GM21717 (cell line): ENCODE measurements around the gene KREMEN1.

Experiments used
- ATAC-seq: cut with Tn5 transposase; IDR thresholded peaks from one replicate; pipeline ENCODE4 v1.9.1; 2021; ENCODE audit warnings: mild to moderate bottlenecking, moderate library complexity; ENCODE audit not compliant: unreplicated experiment

Gene KREMEN1

DNA sequence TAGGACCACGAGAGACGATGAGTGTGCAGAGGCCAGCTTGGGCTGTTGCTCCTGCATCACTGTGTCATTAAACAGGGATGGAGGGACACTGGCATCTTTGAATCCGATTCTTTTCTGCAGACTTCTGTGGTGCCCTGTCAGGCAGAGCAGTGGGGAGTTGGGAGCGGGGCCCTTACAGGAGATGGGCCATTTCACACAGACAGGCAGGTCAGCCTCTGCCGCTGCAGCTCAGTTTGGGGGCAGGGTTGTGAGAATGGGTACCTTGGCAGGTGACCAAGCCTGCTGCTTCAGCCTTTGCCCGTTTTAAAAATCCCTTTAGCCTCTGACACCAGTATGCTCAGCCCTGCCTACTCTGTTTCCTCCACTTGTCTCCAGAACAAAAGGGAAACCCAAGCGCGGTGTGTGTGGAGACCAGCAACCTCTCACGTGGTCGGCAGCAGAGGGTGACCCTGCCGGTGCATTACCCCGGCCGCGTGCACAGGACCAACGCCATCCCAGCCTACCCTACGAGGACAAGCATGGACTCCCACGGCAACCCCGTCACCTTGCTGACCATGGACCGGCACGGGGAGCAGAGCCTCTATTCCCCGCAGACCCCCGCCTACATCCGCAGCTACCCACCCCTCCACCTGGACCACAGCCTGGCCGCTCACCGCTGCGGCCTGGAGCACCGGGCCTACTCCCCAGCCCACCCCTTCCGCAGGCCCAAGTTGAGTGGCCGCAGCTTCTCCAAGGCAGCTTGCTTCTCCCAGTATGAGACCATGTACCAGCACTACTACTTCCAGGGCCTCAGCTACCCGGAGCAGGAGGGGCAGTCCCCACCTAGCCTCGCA, 23.8 kb upstream of the KREMEN1 start:
- no peak for ATAC-seq

DNA sequence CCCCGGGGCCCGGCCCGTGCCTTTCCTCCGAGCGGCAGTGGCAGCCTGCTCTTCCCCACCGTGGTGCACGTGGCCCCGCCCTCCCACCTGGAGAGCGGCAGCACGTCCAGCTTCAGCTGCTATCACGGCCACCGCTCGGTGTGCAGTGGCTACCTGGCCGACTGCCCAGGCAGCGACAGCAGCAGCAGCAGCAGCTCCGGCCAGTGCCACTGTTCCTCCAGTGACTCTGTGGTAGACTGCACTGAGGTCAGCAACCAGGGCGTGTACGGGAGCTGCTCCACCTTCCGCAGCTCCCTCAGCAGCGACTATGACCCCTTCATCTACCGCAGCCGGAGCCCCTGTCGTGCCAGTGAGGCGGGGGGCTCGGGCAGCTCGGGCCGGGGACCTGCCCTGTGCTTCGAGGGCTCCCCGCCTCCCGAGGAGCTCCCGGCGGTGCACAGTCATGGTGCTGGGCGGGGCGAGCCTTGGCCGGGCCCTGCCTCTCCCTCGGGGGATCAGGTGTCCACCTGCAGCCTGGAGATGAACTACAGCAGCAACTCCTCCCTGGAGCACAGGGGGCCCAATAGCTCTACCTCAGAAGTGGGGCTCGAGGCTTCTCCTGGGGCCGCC, 23.1 kb upstream of the KREMEN1 start:
- ATAC-seq = no peak

DNA sequence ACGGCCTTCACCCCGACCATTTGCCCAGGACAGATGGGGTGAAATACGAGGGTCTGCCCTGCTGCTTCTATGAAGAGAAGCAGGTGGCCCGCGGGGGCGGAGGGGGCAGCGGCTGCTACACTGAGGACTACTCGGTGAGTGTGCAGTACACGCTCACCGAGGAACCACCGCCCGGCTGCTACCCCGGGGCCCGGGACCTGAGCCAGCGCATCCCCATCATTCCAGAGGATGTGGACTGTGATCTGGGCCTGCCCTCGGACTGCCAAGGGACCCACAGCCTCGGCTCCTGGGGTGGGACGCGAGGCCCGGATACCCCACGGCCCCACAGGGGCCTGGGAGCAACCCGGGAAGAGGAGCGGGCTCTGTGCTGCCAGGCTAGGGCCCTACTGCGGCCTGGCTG, 22.4 kb upstream of the KREMEN1 start:
- no peak for ATAC-seq

DNA sequence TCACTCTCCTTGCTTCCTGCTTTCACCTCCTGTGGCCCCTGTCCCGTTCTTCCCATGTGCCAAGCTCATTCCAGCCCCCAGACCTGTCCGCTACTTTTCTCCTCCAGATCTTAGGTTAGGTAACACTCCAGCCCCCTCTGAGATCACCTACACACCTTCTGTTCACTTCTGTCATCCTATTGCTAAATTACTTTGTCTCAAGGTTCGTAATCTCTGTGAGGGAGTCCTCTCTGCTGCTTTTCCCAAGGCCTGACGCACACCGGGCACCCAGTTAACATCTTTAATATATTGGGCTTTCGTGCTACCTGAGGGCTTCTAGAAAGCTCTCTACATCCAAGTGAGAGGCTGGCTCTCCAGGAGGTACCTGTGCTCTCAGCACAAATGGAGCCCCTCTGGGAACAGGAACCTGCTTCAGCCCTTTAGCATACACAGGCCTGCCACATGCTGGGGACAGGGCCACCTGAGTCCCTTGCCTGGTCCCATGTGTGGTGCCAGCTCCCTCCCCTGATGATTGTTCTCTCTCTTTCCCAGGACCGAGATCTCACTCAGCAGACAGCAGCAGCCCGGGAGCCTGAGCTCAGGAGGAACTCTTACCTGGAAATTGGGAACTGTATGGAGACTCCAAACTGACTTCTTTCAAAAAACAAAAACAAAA, 19.7 kb upstream of the KREMEN1 start:
- no peak for ATAC-seq

DNA sequence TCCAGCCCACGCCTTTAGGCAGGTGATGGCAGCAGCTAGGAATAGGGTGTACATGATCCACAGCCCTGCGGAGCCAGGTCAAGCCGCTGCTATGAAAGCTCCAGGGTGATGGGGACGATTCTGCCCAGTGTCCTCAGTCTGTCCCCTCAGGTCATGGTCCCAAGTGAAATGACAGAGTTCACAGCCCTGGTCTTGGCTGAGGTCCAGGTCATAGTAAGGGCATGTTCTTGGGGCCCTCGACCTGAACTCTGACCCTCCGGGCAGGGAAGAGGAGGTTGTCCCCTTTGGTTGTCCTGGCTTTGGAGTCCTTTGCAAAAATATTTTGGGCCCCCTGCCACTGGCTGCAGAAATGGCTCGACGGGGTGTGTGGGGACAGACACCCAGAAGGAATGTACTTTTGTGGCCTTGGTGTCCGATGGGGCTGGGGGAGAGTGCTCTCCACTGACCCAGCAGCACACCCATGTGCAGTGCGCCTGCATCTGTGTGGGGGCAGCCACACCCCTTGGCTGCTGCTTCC, 18.5 kb upstream of the KREMEN1 start:
- ATAC-seq = no peak

DNA sequence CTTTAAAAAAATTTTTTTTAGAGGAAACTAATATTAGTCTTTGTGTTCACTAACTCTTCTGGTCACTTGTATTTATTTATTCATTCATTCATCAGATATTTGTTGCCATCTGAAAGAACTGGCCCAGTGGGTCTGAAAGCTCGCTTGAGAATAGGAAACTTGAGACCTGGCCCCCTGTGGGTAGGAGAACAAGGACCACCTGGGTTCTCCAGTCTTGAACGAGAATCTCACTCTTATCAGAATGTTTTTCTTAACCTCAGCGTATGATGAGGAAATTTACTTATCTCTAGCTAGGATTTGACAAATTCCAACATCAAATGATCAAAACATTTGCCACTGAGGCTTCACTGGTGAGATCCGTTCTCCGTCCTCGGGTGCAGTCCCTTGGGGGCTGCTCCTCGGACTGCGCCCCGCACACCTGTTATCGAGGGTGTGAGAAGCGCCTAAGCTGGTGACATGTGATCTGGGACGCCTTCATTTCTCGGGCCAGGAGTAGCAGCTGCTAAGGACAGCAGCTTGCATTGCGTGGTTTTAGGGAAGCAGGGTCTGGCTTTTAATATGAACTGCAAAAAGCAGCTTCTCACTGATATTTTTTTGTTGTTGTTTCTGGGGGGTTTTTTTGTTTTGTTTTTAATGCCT, 17.5 kb upstream of the KREMEN1 start:
- no peak for ATAC-seq

DNA sequence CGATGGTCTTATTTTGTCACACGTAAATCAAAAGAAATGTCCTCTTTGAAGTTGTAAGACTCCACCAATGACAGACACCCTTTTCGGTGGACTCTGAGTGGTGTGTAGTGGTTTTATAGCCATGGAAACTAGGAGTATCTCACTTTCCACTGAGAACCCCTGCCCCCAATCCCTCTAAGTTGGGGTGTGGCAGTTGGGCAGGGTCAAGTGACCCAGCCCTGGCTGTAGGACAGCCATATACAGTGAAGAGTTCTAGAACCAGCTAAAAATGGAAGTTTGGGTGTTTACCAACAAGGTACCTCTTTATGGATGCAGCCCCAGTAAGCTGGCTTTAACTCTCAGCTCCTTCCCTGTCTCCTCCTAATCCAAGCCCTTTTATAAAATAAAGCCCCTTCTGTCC, 16.4 kb upstream of the KREMEN1 start:
- no peak for ATAC-seq

DNA sequence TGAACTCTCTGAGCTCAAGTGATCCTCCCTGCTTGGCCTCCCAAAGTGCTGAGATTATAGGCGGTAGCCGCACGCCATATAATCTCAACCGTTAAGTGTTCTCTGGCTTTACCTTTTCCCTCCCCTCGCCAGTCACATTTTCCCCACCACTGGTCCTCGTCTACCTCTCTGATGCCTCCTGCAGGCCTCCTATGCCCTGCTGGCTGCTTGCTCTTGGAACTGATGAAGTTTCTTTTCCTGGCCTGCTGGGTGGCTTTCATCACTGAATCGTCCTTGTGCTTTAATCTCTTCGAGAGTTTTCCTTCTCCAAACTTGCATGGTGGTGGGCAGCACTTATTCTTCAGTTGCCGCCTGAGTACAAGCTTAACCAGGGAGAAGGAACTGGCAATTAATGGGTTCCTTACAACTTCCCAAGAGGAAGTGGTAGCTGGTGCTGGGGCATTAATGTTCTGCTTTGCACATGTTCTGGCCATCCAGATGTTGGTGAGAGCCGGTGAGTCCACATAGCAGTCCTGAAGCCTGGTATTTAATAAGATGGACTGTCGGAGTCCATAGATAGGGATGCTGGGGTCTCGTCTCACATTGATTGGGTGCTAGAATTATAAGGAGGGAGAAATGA, 12.5 kb upstream of the KREMEN1 start:
- ATAC-seq = no peak

DNA sequence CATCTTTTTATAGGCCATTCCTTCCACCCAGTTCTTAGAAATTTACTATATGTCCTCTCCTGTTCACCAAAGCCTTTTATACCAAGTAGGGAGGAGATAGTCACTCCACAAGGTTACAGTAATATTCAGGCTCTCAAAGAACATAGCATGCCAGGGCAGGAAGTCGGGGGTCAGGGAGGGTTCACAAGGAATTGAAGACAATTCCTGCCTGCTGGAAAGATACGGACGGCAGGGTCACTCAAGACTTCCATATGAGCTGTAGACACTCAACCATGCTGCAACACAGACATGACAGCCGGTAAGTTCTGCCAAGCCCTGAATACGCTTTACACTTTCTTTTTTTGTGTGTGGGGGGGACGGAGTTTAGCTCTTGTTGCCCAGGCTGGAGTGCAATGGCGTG, 11.9 kb upstream of the KREMEN1 start:
- no peak for ATAC-seq

DNA sequence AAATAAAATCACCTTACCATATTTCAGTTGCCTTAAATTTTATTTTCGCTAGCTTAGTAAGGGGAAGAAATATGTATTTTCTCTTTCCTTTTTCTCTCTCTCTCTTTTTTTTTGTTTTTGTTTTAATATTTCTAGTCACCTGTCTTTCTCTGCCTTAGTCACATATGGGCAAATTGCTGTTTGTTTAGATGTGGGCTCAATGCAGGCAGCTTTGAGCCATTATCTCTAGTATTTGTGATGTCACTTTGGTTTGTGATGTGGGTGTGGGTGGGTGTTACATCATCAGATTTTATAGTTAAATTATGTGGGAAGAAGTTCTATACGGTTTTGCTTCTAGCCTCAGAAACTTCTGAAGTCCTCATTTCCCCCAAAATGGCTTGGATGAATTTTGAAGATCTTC, 11.1 kb upstream of the KREMEN1 start, which contains the start of gene C22orf31:
TSS of gene C22orf31 (minus strand) at position 59 of the 400 bp plus-strand sequence. CDS start at position 20, 39 bp downstream.
- no peak for ATAC-seq

DNA sequence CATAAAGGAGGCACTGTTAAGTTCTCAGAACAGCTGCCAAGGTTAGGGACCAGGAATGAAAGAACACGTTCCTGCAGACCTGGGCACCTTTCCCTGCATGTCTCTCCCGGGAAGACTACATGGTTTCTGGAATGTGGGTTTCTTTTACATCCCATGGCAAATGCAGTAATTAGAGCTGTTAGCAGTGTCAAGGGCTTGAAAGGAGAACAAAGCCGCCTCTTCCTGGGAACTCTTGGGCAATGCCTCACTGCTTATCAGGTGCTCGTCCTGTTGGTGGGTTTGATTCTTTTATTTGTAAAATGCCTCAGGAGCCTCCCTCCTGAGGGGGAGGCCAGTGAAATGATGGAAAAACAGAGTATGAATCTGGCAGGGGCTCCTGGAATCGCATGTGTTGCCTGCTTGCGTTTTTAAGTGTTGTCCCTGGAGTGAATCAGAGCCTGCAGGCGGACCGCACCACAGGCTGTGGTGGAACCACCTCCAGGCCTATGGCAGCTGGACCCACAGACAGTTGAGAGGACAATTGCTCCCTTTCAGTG, 10.5 kb upstream of the KREMEN1 start:
- no peak for ATAC-seq

DNA sequence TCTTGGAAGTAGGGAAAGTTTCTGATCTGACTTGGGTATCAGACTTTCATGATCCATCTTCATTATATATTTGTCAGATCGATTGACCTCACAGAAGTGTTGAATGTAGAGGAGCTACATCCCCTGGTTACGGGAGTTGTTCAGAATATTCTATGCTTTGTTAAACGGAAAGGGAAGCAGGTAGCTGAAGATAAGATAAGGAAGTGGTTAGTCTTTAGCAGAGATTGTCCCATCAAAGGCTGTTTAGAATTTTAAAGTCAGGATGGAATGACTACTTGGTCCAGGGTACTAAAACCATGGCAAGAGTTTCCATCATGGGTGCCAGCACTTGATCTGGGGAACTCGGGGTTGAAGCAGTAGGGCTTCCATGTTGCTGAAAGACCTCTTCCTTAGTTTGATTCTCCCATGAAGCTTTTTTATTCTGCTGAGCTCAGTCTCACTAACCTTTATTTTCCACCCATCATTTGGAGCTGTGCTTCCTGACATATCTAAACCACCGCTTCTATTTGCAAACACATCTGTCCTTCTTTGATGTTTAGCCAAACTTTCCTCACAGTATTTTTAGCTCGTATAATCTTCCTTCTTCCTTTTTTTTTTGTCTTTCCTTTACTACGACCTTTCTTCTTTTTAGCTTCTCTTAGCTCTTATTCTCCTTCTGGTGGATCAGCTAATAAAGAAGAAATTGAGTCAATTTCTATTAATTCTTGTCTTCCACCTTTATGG, 7.2 kb upstream of the KREMEN1 start:
- no peak for ATAC-seq

DNA sequence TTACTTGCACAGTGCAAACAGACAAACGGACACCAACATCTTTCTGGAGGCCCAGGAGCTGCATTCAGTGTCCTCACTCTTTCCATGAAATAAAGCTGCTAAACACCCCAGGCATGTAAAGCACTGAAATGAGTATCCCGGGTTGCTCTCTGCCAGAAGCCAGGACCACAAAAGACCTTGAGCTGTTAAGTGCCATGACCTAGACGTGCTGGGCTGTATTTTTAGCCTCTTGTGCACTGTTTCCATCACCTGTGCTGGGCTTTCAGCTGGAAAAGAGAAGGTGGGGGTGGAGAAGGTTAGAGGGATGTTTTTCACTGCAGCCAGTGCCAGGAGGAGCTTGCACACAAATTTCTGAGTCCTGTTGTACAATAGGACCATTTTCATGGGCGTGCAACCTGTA, 3.4 kb upstream of the KREMEN1 start:
- no peak for ATAC-seq

DNA sequence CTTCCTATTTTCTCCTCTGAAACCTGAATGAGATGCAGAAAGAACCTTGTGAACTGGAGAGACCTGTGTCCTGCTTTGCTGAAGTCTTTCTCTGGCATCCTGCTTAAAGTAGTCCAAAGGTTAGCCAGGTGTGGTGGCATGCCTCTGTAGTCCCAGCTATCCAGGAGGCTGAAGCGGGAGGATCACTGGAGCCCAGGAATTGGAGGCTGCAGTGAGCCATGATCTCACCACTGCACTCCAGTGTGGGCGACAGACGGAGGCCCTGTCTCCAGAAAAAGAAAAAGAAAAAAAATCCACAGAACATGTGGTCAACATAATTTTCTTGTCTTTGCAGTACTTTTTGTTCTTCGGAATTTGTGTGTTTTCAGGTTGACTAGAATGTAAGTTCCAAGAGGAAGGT, 2.3 kb upstream of the KREMEN1 start:
- no peak for ATAC-seq

DNA sequence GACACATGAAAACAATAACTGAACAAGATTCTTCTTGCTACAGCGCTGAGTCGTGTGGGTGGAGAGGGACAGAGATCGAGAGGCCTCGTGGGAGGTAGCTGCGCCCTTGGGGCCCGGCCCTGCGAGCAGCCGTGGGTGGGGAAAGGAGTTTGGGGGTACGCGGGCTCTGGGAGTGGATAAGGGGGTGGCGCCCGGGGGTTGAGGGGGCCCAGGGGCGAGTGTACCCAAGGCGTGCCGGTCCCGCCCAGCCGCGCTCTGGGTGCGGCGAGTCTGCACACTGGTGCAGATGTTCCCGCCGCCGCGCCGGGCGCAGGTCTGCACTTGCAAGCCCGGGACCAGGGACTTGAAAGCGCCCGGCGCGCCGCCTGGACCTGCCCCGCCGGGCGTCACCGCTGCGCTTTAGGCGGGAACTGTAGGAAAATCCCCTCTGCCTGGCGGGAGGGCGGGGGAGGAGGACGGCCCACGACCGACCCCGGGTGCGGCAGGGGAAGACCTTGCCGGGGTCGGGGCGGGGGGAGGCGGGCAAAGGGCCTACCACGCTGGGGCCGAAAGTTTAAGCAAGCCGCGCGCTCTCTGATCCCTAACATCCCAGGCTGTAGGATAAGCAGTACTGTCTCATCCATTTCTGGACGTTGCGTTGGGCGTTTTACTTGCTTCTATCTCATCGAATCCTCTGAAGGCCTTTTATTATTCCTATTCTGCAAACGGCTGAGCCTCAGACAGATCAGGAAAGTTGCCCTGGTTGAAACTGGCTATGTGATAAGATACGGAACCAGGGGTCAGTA, 1.4 kb upstream of the KREMEN1 start:
- no peak for ATAC-seq

DNA sequence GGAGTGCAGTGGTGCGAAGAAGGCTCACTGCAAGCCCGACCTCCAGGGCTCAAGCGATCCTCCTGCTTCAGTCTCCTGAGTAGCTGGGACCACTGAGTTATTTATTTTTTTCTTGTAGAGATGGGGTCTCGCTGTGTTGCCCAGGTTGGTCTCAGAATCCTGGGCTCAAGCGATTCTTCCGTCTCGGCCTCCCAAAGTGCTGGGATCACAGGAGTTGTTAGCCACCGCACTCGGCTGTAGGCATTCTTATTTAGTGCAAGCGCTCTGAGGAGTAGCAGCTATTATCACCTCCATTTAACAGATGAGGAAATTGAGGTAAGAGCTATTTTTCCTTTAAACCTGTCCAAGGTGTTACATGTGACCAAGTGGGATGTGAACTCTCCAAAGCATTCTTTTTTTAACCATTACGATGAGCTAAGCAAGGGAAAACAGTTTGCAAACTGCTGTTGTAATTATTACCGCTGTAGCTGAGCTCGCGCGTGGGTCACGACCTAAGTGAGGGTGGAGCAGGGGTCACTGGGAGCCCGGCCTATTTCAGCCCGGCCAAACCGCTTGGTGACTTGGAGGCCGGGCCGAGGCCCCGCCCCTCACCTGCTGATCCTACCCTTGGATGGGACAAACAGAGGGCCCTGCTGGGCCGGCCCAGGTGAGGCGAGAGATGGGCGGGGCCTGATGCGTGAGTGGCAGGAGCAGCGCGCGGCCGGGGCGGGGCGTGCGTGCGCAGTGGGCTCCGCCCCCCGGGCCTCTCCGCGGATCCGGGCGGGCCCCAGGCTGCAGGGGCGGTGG, 449 bp upstream of the KREMEN1 start:
- ATAC-seq = peak; percentile 82

DNA sequence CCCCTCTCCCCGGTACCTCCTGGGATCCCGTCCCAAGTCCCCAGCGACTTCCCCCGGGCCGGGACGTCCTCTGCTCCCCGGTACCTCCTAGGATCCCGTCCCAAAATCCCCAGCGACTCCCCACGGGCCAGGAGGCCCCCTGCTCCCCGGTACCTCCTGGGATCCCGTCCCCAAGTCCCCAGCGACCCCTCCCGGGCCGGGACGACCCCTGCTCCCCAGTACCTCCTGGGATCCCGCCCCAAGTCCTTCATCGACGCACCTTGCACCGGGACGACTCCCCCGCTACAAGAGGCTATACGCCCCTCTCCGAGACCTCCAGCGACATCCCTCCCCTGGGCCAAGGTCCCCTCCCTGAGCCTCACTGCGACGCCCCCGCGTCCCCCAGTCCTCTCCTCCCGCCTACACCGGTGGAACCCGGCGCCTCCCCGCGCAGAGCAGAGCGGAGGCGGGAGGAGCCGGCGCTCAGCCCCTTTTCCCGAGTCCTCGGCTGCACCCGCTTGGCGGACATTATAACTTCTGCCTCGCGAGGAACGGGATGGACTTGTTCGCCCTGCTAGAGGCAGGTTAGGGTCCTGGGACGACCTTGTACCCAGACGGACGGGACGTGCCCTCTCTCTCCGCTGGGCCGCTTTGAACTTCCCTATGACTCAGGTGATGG, 912 bp downstream of the KREMEN1 start:
- ATAC-seq = no peak

DNA sequence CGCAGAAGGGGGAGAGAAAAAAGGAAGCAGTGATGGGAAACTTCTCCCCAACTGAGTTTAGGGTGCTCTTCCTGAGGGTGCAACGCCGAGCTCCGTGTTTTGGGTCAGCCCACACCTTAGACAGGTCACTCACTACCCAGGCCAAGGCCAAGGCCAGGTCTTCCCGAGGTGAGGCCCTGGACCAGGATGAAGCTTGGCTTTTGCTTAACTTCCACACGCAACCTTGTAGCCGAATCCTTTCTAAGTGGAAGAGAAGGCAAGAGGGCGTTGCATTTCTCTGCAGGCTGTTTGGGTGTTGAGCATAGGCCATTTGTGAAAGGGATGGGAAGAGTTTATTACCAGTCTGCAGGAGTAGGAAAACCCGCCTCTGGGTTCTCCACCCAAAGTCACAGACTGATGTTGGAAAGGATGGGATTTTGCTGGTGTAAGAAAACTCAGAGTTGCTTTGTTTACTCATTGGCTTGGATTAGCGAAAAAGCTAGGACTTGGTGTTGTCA, 1.5 kb downstream of the KREMEN1 start:
- no peak for ATAC-seq
